Vagina (tissue), 2 donors: ENCODE measurements around the gene ING1.

ENCODE experiments used
- CTCF ChIP-seq, 3 experiments: fragments of 450-650 bp in 2 of 3; fragments of 200-600 bp in 1 of 3; sonication (generic) in 1 of 3; IDR thresholded peaks; one replicate each; pipeline ENCODE4 v1.5.1; 2017 to 2019; ENCODE audit warnings: antibody characterized with exemption in 3 of 3, mild to moderate bottlenecking in 2 of 3, moderate library complexity in 2 of 3
- POLR2AphosphoS5 ChIP-seq, 2 donors: sonication (generic); formaldehyde crosslinking; IDR thresholded peaks; one replicate each; pipeline ENCODE4 v1.9.0; 2017; ENCODE audit warnings: antibody characterized with exemption in 2 of 2, mild to moderate bottlenecking in 2 of 2, low read depth in 1 of 2; ENCODE audit not compliant: insufficient read depth in 1 of 2

GRCh38 chr13:110690516-110690915 lies 23.0 kb upstream of the ING1 start:
- TF ChIP-seq CTCF (IDR thresholded peaks at IDR 0.05) (no peak), POLR2AphosphoS5 (IDR thresholded peaks at IDR 0.05; ENCODE audit: insufficient read depth in 1 of 2, low read depth in 1 of 2) (no peak)
